ENCODE measurements around the gene SYNE1.
A peak's percentile ranks its signal among the peaks of the same experiment; 100 is the strongest.

The SYNE1 gene

GRCh38 chr6:152212437-152212836 is 424.7 kb downstream of the SYNE1 start:
- no peak overlapping the region for H2AFZ ChIP-seq (ENCODE audit: insufficient read depth, low read length, poor library complexity)
- no peak overlapping the region for H3K4me3 ChIP-seq (ENCODE audit: low read depth, low read length)
- no peak overlapping the region for H2BK5ac ChIP-seq (ENCODE audit: low read depth, low read length, poor library complexity)
- H4K8ac ChIP-seq (ENCODE audit: low read depth, low read length): no peak overlapping the region
- H3K4ac ChIP-seq (ENCODE audit: low read depth, low read length): no peak overlapping the region
- no peak overlapping the region for H3K14ac ChIP-seq (ENCODE audit: low read length)
- no peaks in the 10 kb centered on the region for H3K79me1 ChIP-seq (ENCODE audit: low read length)
- DNase-seq: no peak
- no peaks in the 10 kb centered on the region for H3K27me3 ChIP-seq (ENCODE audit: insufficient read depth, low read length)
- no peak overlapping the region for H2AK5ac ChIP-seq (ENCODE audit: low read length)
- no peak overlapping the region for H3K4me2 ChIP-seq (ENCODE audit: low read length)
- H3K36me3 ChIP-seq (ENCODE audit: control insufficient read depth in 1 of 2, insufficient read depth in 2 of 2, low read length in 2 of 2): no peaks in the 10 kb centered on the region
- H3K23ac ChIP-seq (ENCODE audit: low read length): no peak overlapping the region
- no peak overlapping the region for H3K18ac ChIP-seq (ENCODE audit: low read length)
- H3K9ac ChIP-seq (ENCODE audit: low read length): no peak overlapping the region
- no peaks in the 10 kb centered on the region for H3K79me2 ChIP-seq (ENCODE audit: control insufficient read depth, insufficient read depth, low read length, poor library complexity)
- H3K4me1 ChIP-seq (ENCODE audit: control insufficient read depth in 1 of 2, insufficient read depth in 2 of 2, low read length in 2 of 2): no peaks in the 10 kb centered on the region
- no peak overlapping the region for H2BK12ac ChIP-seq (ENCODE audit: low read length)
- WGBS (ENCODE audit: extremely low coverage, insufficient coverage, insufficient read length): no CpG with 5 or more reads among the region's 1 CpG
- H2BK120ac ChIP-seq (ENCODE audit: insufficient read depth, low read length, poor library complexity): no peak overlapping the region
- H4K91ac ChIP-seq (ENCODE audit: low read depth, low read length): no peak overlapping the region
- no peak overlapping the region for H3K27ac ChIP-seq (ENCODE audit: low read depth, low read length)
- H3K9me3 ChIP-seq (ENCODE audit: insufficient read depth, low read depth, low read length): no peaks in the 10 kb centered on the region
- no peak overlapping the region for H4K12ac ChIP-seq (ENCODE audit: low read depth, low read length)

GRCh38 chr6:152209211-152209610 is 428.0 kb downstream of the SYNE1 start:
- Histone ChIP-seq H3K4me1 (ENCODE audit: control insufficient read depth in 1 of 2, insufficient read depth in 2 of 2, low read length in 2 of 2) (no peaks in the 10 kb centered on the region), H2AFZ (ENCODE audit: insufficient read depth, low read length, poor library complexity) (no peak overlapping the region), H4K91ac (ENCODE audit: low read depth, low read length) (no peak overlapping the region), H3K4ac (ENCODE audit: low read depth, low read length) (no peak overlapping the region), H3K14ac (ENCODE audit: low read length) (no peak overlapping the region), H4K8ac (ENCODE audit: low read depth, low read length) (no peak overlapping the region), H4K12ac (ENCODE audit: low read depth, low read length) (no peak overlapping the region), H3K27ac (ENCODE audit: low read depth, low read length) (no peak overlapping the region), H3K36me3 (ENCODE audit: control insufficient read depth in 1 of 2, insufficient read depth in 2 of 2, low read length in 2 of 2) (no peaks in the 10 kb centered on the region), H2BK120ac (ENCODE audit: insufficient read depth, low read length, poor library complexity) (no peak overlapping the region), H2BK5ac (ENCODE audit: low read depth, low read length, poor library complexity) (no peak overlapping the region), H3K4me2 (ENCODE audit: low read length) (no peak overlapping the region), H3K79me2 (ENCODE audit: control insufficient read depth, insufficient read depth, low read length, poor library complexity) (no peaks in the 10 kb centered on the region), H2BK12ac (ENCODE audit: low read length) (no peak overlapping the region), H3K9me3 (ENCODE audit: insufficient read depth, low read depth, low read length) (no peaks in the 10 kb centered on the region), H3K18ac (ENCODE audit: low read length) (no peak overlapping the region), H3K79me1 (ENCODE audit: low read length) (no peaks in the 10 kb centered on the region), H2AK5ac (ENCODE audit: low read length) (no peak overlapping the region), H3K4me3 (ENCODE audit: low read depth, low read length) (no peak overlapping the region), H3K9ac (ENCODE audit: low read length) (no peak overlapping the region), H3K23ac (ENCODE audit: low read length) (no peak overlapping the region), H3K27me3 (ENCODE audit: insufficient read depth, low read length) (no peaks in the 10 kb centered on the region)
- WGBS (ENCODE audit: extremely low coverage, insufficient coverage, insufficient read length): no CpG with 5 or more reads among the region's 8 CpGs
- no peak for DNase-seq

DNA sequence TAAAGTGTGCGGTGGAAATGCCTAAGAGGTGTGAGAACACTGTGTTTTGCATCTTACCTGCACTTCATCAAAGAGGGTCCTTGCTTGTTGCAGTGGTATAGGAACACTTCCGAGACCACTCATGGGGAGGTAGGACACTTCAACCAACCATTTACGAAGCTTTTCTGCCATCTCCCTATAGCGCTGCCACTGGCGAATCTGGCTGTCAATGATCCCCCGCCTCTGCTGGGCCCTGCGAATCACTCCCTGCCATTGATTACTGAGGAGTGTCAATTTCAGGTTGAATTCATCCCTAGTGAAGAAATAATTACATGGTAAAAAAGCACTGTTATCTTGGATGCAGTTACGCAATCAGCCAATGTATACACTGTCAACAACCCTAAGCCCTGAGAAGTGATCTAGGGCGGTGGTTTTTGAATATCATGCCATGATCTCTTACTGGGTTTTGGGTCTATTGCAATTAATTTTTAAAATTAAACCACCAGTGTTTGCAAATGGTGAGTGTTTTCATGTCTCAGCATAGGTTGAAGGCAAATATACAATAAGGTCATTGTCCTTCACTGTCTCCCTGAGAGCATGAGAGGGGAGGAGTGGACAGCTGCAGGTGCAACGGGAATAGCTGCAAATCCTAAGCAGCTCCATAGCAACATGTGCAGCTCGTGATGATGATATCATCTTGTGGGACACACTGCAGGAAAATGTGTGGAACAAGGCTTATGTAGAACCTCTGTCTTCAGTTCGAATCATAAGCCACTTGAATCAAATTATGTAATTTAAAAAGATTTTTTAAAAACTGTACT is 429.0 kb downstream of the SYNE1 start:
- H3K27ac ChIP-seq (ENCODE audit: low read depth, low read length): no peak overlapping the region
- H3K4me3 ChIP-seq (ENCODE audit: low read depth, low read length): no peak overlapping the region
- no peak overlapping the region for H2BK120ac ChIP-seq (ENCODE audit: insufficient read depth, low read length, poor library complexity)
- no peak overlapping the region for H4K91ac ChIP-seq (ENCODE audit: low read depth, low read length)
- H3K23ac ChIP-seq (ENCODE audit: low read length): no peak overlapping the region
- H2AFZ ChIP-seq (ENCODE audit: insufficient read depth, low read length, poor library complexity): no peak overlapping the region
- no peak overlapping the region for H4K8ac ChIP-seq (ENCODE audit: low read depth, low read length)
- H3K4me1 ChIP-seq (ENCODE audit: control insufficient read depth in 1 of 2, insufficient read depth in 2 of 2, low read length in 2 of 2): no peaks in the 10 kb centered on the region
- H2AK5ac ChIP-seq (ENCODE audit: low read length): no peak overlapping the region
- H3K14ac ChIP-seq (ENCODE audit: low read length): no peak overlapping the region
- no peaks in the 10 kb centered on the region for H3K9me3 ChIP-seq (ENCODE audit: insufficient read depth, low read depth, low read length)
- H3K4ac ChIP-seq (ENCODE audit: low read depth, low read length): no peak overlapping the region
- no peak overlapping the region for H3K18ac ChIP-seq (ENCODE audit: low read length)
- no peaks in the 10 kb centered on the region for H3K79me1 ChIP-seq (ENCODE audit: low read length)
- DNase-seq: no peak
- H3K27me3 ChIP-seq (ENCODE audit: insufficient read depth, low read length): no peaks in the 10 kb centered on the region
- H3K79me2 ChIP-seq (ENCODE audit: control insufficient read depth, insufficient read depth, low read length, poor library complexity): no peaks in the 10 kb centered on the region
- no peak overlapping the region for H4K12ac ChIP-seq (ENCODE audit: low read depth, low read length)
- no peak overlapping the region for H3K4me2 ChIP-seq (ENCODE audit: low read length)
- WGBS (ENCODE audit: extremely low coverage, insufficient coverage, insufficient read length): no CpG with 5 or more reads among the region's 12 CpGs
- no peaks in the 10 kb centered on the region for H3K36me3 ChIP-seq (ENCODE audit: control insufficient read depth in 1 of 2, insufficient read depth in 2 of 2, low read length in 2 of 2)
- H2BK12ac ChIP-seq (ENCODE audit: low read length): no peak overlapping the region
- H3K9ac ChIP-seq (ENCODE audit: low read length): no peak overlapping the region
- H2BK5ac ChIP-seq (ENCODE audit: low read depth, low read length, poor library complexity): no peak overlapping the region

DNA sequence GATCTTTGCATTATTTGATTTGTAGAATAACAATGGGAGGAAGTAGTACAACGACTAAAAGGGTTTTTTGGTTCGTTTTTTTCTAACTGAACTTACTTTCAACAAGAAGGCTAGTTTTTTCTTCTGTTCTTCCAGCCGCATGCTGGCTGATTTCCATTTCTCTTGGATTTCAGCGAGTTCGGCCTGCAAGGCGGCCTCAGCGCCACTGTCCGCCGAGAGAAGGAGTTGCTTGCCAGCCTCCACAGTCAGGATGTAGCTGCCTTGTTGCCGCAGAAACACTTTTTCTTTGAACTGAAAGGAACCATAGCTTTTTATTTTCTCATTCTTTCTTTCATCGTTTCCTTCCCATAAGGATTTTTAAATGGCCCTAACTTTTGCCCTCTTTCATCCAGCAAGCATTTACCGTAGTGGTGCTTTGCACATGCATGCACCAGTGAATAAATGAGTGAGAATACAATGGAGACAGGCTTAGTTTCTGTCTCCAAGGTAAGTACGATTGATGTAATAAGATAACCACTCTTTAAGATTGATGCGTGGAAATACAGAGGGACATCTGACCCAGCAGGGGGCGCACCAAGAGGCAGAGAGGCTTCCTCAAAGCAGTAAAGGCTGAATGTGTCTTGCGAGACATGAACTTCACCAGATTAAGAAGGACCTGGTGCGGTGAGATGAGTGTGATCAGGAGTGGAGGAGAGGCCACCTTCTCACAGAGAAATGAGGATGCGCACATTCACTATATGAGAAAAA is 430.9 kb downstream of the SYNE1 start:
- no peak overlapping the region for H3K27ac ChIP-seq (ENCODE audit: low read depth, low read length)
- no peaks in the 10 kb centered on the region for H3K36me3 ChIP-seq (ENCODE audit: control insufficient read depth in 1 of 2, insufficient read depth in 2 of 2, low read length in 2 of 2)
- no peak overlapping the region for H3K23ac ChIP-seq (ENCODE audit: low read length)
- no peaks in the 10 kb centered on the region for H3K79me2 ChIP-seq (ENCODE audit: control insufficient read depth, insufficient read depth, low read length, poor library complexity)
- H2BK12ac ChIP-seq (ENCODE audit: low read length): no peak overlapping the region
- peak; percentile 12 to 58 for DNase-seq
- no peaks in the 10 kb centered on the region for H3K27me3 ChIP-seq (ENCODE audit: insufficient read depth, low read length)
- H2AK5ac ChIP-seq (ENCODE audit: low read length): no peak overlapping the region
- H4K91ac ChIP-seq (ENCODE audit: low read depth, low read length): no peak overlapping the region
- no peak overlapping the region for H4K12ac ChIP-seq (ENCODE audit: low read depth, low read length)
- no peaks in the 10 kb centered on the region for H3K79me1 ChIP-seq (ENCODE audit: low read length)
- H3K9ac ChIP-seq (ENCODE audit: low read length): no peak overlapping the region
- no peak overlapping the region for H4K8ac ChIP-seq (ENCODE audit: low read depth, low read length)
- H2AFZ ChIP-seq (ENCODE audit: insufficient read depth, low read length, poor library complexity): no peak overlapping the region
- H3K18ac ChIP-seq (ENCODE audit: low read length): no peak overlapping the region
- no peaks in the 10 kb centered on the region for H3K4me1 ChIP-seq (ENCODE audit: control insufficient read depth in 1 of 2, insufficient read depth in 2 of 2, low read length in 2 of 2)
- H3K4me2 ChIP-seq (ENCODE audit: low read length): no peak overlapping the region
- no peak overlapping the region for H3K14ac ChIP-seq (ENCODE audit: low read length)
- no peak overlapping the region for H2BK5ac ChIP-seq (ENCODE audit: low read depth, low read length, poor library complexity)
- no peak overlapping the region for H3K4me3 ChIP-seq (ENCODE audit: low read depth, low read length)
- WGBS (ENCODE audit: extremely low coverage, insufficient coverage, insufficient read length): no CpG with 5 or more reads among the region's 18 CpGs
- no peak overlapping the region for H2BK120ac ChIP-seq (ENCODE audit: insufficient read depth, low read length, poor library complexity)
- H3K4ac ChIP-seq (ENCODE audit: low read depth, low read length): no peak overlapping the region
- H3K9me3 ChIP-seq (ENCODE audit: insufficient read depth, low read depth, low read length): no peaks in the 10 kb centered on the region

Measured in trophoblast cell (in vitro differentiated cells and primary cell).